Renal cortical epithelial cell (primary cell): ENCODE data around the gene MC1R. TPM values are rescaled to one million over a fixed set of nuclear protein-coding genes. Genes with fewer than 3 reads are reported as not detected.
"Not testable (repeated sequence)": the region's sequence is repeated elsewhere in the genome, so short reads cannot be mapped to it uniquely, and the experiment has no call there.

Source experiments
- DNase-seq: peaks from one replicate; pipeline ENCODE4 v3.0.0-alpha.2; 2011; ENCODE audit warnings: low read depth
- total RNA-seq: library from RNA; depleted of rRNA; stranded (reverse); fragments of >200 nt; gene quantifications from 2 replicates; pipeline ENCODE4 v1.2.3, GENCODE V29; 2014

MC1R gene
- total RNA-seq, 1 donor from 2014 or later, result 9.3 TPM

DNA sequence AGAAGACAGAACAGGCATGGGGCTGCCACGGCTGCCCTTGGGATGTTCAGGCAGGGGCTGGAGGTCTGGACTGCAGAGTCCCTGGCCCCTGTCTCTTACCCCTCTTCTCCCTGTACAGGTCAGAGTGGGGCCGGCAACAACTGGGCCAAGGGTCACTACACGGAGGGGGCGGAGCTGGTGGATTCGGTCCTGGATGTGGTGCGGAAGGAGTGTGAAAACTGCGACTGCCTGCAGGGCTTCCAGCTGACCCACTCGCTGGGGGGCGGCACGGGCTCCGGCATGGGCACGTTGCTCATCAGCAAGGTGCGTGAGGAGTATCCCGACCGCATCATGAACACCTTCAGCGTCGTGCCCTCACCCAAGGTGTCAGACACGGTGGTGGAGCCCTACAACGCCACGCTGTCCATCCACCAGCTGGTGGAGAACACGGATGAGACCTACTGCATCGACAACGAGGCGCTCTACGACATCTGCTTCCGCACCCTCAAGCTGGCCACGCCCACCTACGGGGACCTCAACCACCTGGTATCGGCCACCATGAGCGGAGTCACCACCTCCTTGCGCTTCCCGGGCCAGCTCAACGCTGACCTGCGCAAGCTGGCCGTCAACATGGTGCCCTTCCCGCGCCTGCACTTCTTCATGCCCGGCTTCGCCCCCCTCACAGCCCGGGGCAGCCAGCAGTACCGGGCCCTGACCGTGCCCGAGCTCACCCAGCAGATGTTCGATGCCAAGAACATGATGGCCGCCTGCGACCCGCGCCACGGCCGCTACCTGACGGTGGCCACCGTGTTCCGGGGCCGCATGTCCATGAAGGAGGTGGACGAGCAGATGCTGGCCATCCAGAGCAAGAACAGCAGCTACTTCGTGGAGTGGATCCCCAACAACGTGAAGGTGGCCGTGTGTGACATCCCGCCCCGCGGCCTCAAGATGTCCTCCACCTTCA, 16.2 kb downstream of the MC1R start:
- no peak for DNase-seq

DNA sequence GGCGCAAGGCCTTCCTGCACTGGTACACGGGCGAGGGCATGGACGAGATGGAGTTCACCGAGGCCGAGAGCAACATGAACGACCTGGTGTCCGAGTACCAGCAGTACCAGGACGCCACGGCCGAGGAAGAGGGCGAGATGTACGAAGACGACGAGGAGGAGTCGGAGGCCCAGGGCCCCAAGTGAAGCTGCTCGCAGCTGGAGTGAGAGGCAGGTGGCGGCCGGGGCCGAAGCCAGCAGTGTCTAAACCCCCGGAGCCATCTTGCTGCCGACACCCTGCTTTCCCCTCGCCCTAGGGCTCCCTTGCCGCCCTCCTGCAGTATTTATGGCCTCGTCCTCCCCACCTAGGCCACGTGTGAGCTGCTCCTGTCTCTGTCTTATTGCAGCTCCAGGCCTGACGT, 17.0 kb downstream of the MC1R start:
- DNase-seq, result not testable (repeated sequence)

DNA sequence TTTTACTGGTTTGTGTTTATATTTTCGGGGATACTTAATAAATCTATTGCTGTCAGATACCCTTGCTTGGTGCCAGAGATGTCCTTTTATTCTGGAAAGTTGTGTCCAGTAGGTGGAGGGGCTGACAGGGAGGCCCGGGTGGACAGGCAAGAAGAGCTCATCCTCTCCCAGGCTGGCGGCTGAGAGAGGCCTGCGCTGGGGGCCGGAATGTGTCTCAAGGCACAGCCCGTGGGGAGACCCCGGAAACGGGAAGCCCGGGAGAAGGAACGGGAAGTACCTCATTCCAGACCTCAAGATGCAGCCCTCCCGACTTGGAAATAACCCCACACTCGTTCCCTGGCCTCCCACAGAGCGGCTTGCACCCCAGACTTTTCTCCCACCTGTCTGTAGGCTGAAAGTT, 17.4 kb downstream of the MC1R start:
- no peak for DNase-seq

DNA sequence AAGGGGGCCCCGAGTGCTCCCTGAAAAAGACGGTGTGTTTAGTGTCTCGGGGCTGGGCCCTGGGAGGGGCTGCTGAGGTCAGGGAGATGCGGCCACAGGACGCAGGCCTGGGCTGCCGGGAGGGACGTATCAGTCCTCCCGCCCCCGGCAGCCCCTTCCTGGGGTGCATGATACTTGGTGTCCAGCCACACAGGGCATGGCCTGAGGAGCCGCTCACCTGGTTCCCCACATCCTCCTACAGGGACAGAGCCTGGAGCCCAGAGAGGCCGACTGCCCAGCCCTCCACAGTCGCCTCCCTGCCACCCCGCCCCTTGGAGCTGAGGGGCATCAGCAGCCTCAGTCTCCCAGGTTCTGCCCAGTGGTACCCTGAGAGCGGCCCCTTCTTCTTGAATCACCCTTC, 17.8 kb downstream of the MC1R start:
- no peak for DNase-seq

DNA sequence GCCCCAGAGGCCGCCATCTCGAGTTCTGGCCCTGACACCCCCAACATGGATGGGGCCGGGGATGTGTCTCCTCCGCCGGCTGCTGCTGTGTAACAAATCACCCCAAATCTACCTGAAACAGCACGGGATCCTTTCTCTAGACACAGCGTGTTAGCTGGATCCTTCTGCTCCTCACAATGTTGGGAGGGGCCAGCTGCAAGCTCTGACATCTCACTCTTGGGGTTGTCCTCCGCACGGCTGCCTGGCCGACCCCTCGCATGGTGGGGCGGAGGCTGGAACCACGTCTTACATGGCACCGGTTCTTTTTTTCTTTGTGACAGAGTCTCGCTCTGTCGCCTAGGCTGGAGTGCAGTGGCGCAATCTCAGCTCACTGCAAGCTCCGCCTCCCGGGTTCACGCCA, 18.3 kb downstream of the MC1R start:
- DNase-seq, result no peak

DNA sequence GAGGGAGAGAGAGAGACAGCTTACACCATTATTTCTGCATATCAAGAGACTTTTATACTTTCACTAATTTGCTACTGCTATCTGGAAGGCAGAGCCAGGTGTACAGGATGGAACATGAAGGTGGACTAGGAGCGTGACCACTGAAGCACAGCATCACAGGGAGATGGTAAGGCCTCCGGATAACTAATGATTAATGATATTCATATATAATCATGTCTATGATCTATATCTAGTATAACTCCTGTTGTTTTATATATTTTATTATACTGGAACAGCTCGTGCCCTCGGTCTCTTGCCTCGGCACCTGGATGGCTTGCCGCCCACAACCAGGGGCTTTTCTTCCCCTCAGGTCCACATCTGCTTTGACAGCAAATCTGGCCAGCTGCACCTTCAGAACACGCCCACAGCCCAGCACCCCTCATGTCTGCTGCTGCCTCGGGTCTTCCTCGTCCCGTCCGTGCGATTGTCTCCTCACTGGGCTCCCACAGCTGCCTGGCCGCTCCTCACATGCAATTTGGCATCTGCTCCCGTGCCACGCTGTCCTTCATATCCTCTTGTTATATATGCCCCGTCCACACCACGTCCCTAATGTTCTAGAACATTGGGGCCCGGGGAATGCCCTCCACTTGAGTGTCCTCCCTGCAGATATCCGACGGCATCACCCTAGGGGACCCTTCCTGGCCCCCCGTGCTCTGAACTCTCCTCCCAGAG, 19.7 kb downstream of the MC1R start:
- DNase-seq, result no peak

DNA sequence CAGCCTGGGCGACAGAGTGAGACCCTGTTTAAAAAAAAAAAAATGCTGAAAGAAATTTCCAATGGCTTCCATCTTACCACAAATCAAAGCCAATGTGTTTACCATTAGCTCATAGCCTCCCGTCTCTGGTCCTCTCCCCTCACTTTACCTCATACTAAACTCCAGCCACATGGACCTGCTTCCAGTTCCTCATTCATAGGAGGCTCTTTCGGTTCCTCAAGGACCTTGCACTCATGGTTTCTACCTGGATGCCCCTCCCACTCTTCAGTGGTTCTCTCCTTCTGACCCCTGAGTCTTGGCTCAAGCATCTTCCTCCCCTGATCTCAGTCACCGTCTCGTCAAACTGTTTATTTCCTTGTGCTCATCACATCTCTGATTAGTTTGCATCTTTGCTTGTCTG, 26.1 kb downstream of the MC1R start:
- DNase-seq, result no peak

DNA sequence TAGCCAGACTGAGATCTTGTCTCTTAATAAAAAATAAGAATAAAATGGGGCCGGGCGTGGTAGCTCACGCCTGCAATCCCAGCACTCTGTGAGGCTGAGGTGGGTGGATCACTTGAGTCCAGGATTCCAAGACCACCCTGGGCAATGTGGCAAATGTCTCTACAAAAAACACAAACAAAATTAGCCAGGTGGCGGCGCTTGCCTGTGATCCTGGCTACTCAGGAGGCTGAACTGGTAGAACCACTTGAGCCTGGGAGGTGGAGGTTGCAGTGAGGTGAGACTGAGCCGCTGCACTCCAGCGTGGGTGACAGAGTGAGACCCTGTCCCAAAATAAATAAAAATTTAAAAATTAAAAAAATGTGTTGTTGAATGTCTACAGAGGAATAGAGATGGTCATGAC, 27.0 kb downstream of the MC1R start:
- no peak for DNase-seq

DNA sequence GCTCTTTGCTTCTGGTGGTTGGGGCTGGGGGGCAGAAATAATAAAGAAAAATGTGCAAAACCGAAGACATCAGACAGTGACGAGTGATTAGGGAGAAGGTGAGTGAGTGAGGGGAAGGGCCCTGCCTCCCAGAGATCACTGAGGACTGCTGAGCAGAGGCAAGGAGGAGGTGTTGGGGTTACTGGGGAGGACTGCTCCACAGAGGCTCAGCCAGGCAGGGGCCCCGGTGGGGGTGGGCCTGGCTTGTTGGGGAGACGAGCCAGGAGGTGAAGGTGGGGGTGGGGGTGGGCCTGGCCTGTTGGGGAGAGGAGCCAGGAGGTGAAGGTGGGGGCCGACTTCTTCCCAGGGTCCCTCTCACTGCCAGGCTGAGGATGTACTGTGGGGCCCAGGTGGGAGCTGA, 27.9 kb downstream of the MC1R start:
- no peak for DNase-seq

DNA sequence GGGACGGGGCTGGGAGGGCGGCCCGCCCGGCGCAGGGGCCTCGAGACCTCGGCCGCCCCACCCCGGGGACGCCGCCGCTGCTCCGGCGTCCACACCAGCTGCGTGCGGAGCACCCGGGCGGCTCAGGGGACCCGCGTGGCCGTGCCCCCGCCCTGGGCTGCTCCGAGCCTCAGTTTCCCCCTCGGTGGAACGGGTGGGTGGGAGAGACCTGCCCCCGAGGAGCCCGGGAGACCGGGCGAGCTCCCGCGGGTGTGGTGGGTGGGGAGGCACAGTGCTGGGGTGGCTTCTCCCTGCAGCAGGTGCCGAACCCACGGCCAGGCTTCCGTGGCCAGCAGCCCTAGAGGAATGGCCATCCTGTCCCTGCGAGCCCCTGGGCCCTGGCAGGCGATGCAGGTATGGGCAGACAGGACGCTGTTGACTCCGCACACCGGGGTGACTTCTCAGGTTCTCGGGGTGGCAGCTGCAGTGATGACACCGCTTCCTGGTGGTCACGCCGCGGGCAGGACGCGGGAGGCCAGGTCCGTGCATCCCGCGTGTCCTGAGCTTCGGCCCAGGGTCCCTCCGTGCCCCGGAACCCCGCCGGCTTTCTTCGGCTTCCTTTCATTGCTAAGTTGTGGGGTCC, 30.6 kb downstream of the MC1R start:
- no peak for DNase-seq

DNA sequence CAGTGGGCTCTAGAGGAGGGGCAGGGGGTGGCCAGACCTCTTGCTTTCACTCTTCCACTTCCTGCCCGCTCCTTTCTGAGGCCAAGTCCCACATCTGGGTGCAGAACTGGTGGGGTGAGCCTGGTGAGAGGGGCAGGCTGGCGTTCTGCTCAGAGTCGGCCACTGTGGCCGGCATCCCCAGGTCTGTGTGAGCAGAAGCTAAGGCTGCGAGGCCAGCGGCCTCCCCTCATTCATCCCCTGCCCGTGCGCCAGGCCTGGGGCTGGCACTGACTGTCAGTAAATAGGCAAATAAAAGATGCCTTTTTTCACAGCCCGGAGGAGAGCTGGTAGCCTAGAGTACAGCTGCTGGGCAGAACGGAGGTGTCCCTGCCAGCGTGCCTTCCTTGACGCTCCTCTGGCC, 31.1 kb downstream of the MC1R start:
- no peak for DNase-seq

DNA sequence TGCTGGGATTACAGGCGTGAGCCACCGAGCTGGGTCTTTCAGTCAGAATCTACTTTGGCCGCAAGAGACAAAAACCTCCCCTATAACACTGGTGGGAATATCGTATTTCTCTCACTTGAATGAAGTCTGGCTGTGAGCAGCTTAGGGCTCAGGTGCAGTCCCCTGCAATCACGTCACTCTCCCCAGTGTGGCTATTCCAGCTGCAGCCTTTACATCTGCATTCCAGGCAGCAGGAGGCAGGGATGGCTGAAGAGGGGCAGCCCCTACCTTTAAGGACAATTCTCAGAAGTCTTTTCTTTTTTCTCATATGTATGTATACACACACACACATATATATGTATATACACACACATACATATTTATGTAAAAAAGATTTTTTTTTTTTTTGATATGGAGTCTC, 32.8 kb downstream of the MC1R start:
- DNase-seq, result no peak

DNA sequence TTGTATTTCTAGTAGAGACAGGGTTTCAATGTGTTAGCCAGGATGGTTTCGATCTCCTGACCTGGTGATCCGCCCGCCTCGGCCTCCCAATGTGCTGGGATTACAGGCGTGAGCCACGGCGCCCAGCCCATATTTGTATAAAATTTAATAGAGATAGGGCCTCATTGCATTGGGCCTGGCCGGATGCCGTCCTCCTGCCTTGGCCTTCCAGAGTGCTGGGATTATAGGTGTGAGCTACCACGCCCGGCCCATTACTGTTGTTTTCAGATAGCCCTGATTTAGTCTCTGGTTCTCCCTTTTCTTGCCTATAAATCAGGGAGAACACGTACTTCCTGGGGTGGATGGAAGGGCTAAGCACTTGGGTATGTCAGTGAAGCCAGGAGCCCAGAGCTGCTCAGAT, 33.4 kb downstream of the MC1R start:
- DNase-seq, result no peak

DNA sequence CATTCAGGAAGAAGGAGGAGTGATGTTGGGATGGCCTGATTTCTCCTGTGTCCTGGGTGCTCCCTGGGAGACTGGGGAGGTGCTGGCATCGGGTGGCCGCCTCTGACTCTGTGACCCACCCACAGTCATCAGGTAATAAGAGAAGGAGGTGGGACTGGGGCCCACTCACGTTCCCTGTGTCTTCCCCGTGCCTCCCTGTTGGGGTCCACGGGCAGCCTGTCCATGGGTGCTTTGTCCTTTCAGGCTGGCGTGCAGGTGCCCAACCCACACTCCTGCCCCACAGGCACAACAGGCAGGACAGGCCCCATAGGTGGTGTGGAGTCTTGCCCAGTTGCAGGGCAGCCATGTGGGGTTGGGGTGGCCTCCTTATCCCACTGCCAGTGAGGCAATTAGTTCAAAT, 33.9 kb downstream of the MC1R start:
- no peak for DNase-seq

DNA sequence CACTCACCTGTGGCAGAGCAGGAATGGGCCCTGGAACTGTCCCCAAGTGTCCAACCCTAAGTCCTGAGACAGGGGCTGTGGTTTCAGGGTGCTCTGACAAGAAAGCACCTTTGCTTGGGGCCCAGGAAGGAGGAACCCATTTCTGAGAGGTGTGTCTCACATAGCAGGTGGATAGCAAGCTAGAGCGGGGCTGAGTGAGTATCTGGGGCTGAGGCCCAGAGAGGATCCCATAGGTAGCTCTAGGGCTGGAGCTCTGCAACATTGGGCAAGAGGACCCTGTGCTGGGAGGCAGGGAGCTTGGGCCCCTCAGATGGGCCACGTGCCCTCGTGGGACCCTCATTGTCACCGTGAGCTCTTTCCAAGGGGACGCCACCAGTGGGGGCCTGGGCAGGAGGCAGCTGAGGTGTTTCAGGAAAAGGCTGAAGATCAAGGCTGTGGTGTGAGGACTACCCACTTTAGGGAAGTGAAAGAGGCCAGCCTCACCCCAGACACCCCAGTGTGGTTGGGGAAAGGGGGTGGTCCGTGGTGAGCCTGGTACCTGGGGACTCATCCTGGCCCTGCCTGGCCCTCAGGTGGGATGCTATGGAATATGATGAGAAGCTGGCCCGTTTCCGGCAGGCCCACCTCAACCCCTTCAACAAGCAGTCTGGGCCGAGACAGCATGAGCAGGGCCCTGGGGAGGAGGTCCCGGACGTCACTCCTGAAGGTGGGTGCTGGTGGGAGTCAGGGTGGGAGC, 35.2 kb downstream of the MC1R start:
- no peak for DNase-seq

DNA sequence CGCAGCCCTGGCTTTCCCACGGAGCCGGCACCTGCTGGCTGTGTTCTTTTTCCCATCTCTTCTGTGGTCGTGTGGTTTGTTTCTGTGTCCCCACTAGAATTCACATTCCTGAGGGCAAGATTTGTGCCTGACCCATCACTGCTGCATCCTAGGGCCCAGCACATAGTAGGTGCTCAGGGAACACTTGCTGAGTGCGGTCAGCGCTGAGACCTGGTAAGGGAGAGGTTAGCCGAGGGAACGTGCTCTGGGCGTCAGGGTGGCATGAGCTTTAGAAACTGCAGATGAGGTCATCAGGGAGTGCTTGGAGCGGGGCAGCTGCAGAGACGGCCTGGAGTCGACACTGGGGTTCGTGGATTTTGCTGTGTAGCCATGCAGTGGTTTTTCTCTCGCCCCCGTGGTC, 35.8 kb downstream of the MC1R start:
- no peak for DNase-seq

DNA sequence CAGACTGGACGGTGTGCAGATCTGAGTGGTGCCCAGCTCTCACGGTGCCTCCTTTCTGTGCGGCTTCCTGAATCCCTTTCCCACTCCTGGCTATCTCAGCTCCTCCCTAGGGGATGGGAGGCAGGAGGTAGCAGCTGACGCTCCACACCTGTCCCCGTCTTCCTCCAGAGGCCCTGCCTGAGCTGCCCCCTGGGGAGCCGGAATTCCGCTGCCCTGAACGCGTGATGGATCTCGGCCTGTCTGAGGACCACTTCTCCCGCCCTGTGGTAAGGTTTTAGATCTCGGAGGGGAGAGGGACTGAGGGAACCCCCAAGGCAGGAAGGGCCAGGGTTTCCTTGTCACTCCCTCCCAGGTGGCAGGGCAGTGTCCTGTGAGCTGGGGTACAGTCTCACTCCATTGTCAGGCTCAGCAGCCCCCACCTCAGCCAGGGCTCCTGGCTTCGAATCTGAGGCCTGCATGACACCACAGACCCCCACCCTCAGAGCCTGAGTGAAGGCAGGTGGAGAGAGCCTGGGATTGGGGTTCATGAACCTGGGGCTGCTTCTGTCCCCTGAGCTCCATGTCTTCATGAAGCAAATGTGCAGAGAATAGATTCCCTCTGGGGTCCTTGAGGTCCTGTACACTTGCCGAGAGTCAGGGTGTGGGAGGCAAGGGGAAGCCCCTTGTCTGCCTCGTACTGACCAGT, 36.5 kb downstream of the MC1R start:
- DNase-seq, result no peak

DNA sequence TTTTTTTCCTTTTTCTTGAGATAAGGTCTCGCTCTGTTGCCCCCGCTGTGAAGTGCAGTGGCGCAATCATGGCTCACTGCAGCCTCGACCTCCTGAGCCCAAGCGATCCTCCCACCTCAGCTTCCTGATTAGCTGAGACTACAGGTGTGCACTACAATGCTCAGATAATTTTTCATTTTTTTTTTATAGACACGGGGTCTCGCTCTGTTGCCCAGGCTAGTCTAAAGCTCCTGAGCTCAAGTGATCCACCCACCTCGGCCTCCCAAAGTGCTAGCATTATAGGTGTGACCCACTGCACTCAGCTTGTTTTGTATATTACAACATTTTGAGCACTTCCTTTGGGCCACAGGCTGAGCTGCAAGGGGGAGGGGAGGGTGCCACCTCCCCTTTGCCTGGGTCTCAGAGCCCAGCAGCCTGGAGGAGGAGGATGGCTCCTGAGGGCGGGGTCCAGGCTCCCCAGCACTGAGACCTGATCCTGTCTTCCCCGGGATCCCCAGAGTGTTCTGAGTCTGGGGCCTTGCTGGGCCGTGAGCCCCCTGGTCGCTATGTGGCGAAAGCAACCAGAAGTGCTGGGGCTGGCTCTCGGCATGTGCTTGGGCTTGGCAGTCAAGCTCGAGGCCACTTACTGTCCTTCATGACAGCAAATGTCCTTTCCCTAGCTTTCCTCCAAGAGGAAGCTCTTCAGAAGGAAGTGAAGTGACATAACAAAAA, 38.0 kb downstream of the MC1R start:
- no peak for DNase-seq

DNA sequence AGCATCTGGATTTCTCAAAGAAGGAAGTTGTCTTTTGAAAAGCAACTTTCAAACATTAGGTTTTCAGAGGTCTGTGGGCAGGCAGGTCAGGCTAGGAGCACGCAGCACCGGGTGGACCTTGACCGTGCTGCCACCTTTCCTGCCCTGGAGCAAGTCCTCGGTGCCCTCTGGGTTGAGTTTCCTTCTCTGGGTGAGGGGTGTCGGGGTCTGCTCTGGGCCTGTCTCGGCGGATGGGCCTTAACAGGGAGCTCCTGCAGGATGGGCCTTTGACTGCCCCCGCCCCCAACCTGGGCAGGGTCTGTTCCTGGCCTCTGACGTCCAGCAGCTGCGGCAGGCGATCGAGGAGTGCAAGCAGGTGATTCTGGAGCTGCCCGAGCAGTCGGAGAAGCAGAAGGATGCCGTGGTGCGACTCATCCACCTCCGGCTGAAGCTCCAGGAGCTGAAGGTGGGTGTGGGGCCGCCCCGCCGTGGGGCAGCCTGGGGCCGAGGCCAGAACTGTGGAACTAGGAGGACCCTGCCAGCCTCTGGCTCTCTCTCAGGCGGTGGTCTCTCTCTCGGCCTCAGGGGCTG, 38.6 kb downstream of the MC1R start:
- no peak for DNase-seq

DNA sequence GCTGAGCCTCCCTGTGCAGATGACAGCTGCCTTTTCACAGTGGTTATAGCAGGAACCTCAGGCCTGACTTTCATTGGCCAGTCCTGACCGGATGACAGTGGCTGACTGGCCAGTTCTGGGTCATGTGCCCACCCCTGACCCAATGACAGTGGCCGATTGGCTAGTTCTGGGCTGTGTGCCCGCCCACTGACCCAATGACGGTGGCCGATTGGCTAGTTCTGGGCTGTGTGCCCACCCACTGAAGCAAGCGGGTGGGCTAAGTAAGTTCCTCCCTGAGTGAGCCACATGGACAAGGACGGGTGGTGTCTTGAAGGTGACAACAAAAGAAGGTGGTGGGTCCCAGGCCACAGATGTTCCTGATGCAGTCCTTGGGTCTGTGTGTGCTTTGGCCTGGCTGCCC, 39.4 kb downstream of the MC1R start:
- no peak for DNase-seq

DNA sequence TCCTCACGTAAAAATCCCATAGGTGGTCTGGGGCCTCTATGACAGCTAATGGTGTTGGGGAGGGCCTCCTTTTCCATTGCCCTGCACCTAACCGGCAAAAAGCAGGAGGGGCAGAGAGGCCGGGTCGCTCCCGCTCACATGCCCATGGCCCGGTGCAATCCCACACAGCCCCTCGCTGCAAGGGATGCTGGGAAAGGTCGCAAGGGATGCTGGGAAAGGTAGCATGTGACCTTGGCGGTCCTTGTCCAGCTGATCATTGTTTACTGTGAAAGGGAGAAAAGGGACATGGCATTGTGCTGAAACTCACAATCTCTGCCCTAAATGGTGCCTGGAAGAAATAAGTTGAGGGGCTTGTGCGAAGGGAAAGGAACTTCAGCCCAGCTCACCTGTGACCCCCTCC, 39.9 kb downstream of the MC1R start:
- DNase-seq, result no peak
